HG03469 (cell line): ENCODE data around the gene AIFM3.
"Not testable (repeated sequence)": the region's sequence is repeated elsewhere in the genome, so short reads cannot be mapped to it uniquely, and the experiment has no call there.

Experiments used
- ATAC-seq: cut with Tn5 transposase; IDR thresholded peaks from one replicate; pipeline ENCODE4 v1.9.1; 2021; ENCODE audit warnings: mild to moderate bottlenecking, moderate library complexity, moderate number of reproducible peaks; ENCODE audit not compliant: unreplicated experiment

AIFM3 gene

DNA sequence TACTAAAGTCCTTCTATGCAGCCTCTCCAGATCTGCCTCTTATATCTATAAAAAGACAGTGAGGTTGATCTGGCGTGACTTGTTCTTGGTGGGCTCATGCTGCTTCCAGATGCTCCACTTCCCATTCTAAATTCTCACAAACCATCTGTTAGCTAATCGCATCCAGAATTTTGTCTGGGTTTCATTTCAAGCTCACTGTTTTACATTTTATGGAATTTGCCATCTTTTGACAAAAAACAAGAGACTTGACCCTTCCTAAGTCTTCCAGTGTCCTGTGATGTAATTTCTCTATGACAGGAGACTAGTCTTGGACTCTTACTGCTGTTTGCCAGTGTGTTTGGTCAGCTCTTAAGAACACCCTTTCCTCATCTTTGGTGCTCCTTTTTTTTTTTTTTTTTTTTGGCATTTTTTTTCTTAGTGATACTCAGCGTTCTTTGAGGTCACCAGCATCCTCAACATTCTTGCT lies 26.8 kb upstream of the AIFM3 start:
- no peak for ATAC-seq

- no peak for ATAC-seq
Measured at GRCh38 chr22:20940904-20941385, 26.1 kb upstream of the AIFM3 start.

DNA sequence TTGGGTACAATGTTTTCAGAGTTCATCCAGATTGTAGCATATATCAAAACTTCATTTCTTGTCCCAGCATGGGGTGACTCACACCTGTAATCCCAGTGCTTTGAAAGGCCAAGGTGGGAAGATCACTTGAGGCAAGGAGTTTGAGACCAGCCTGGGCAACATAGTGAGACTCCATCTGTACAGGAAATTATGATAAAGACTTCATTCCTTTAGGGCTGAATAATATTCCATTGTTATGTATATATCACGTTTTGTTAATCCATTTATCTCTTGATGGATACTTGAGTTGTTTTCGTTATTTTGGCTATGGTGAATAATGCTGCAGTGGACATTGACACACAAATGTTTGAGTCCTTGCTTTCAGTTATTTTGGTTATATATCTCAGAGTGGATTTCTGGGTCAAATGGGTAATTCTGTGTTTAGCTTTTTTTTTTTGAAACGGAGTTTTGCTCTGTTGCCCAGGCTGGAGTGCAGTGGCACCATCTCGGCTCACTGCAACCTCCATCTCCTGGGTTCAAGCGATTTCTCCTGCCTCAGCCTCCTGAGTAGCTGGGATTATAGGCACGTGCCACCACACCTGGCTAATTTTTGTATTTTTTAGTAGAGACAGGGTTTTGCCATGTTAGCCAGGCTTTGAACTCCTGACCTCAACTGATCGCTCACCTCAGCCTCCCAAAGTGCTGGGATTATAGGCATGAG lies 24.7 kb upstream of the AIFM3 start:
- not testable (repeated sequence) for ATAC-seq

GRCh38 chr22:20943104-20943933 lies 23.7 kb upstream of the AIFM3 start:
- no peak for ATAC-seq

GRCh38 chr22:20944042-20944441 lies 23.0 kb upstream of the AIFM3 start:
- ATAC-seq, result no peak

- no peak for ATAC-seq
Measured at GRCh38 chr22:20945578-20945934, 21.5 kb upstream of the AIFM3 start.

GRCh38 chr22:20946080-20946986 lies 20.7 kb upstream of the AIFM3 start:
- ATAC-seq, result no peak

DNA sequence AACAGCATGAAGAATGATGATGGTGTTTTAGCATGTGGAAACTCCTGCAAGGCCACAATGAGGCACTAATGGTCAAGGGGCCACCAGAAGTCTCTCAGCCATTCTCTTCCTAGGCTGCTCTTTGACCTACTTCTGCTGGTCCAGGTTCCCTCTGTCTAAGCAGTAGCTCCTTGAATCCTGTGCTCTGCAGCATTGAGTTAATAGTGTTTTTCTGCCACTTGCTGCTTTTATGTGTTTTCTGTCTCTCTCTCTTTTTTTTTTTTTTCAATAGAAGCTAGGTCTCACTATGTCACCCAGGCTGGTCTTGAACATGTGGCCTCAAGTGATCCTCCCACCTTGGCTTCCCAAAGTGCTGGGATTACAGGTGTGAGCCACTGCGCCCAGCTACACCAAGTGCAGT lies 20.1 kb upstream of the AIFM3 start:
- ATAC-seq, result no peak

DNA sequence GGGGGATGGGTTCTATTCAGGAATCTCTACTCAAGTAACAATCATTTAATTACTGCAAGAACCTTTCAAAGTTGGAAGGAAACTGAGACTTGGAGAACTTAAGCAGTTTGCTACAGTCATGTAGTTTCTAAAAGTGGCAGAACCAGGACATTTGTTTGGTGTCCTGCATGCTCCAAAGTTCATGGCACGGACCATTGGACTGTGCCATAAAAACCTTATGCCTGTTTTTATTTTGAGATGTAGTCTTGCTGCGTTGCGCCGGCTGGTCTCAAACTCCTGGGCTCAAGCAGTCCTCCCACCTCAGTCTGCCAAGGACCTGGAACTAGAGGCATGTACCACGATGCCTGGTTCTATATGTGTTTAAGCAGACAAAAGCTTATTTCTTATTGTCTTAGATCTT lies 18.6 kb upstream of the AIFM3 start:
- no peak for ATAC-seq

DNA sequence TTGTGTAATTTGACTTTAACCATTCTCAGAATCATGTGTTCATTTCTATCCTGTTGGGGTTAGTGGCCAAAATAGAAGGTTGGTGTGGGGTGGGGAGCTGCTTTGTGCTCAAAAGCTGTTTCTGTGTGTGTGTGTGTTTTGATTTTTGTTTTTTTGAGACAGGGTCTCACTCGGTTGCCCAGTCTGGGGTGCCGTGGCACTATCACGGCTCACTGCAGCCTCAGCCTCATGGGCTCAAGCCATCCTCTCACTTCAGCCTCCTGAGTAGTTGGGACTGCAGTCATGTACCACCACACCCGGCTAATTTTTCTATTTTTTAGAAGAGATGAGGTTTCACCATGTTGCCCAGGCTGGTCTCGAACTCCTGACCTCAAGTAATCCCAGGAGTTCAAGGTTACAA lies 18.1 kb upstream of the AIFM3 start:
- ATAC-seq, result no peak

GRCh38 chr22:20949698-20950183 lies 17.3 kb upstream of the AIFM3 start:
- no peak for ATAC-seq

GRCh38 chr22:20951151-20951931 lies 15.7 kb upstream of the AIFM3 start:
- no peak for ATAC-seq

DNA sequence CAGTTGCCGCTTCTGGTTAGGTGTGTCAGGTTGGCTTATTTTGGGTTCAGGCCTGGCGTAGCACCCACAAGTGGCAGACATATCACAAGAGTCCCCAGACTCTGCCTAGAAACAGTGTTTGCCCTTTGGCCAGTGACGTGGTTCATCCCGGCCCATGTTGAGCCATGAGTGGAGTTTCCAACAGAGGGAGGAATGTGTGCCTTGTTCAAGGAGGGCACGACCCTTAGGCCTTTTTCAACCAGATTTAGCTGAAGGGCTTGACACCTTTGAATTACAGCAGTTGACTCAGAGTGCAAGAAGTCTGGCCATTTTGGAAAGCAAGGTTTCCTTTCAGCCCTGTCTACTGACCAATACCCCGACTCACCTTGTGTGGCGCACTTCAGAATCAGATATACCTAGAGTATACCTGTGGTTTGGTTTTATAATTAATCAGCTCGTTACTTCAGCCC lies 15.1 kb upstream of the AIFM3 start:
- no peak for ATAC-seq

GRCh38 chr22:20952544-20953341 lies 14.3 kb upstream of the AIFM3 start:
- ATAC-seq, result no peak

- ATAC-seq, result no peak
Measured at GRCh38 chr22:20953342-20953608, 13.8 kb upstream of the AIFM3 start.

GRCh38 chr22:20953668-20954500 lies 13.2 kb upstream of the AIFM3 start:
- no peak for ATAC-seq

- no peak for ATAC-seq
Measured at GRCh38 chr22:20955548-20955947, 11.5 kb upstream of the AIFM3 start.

DNA sequence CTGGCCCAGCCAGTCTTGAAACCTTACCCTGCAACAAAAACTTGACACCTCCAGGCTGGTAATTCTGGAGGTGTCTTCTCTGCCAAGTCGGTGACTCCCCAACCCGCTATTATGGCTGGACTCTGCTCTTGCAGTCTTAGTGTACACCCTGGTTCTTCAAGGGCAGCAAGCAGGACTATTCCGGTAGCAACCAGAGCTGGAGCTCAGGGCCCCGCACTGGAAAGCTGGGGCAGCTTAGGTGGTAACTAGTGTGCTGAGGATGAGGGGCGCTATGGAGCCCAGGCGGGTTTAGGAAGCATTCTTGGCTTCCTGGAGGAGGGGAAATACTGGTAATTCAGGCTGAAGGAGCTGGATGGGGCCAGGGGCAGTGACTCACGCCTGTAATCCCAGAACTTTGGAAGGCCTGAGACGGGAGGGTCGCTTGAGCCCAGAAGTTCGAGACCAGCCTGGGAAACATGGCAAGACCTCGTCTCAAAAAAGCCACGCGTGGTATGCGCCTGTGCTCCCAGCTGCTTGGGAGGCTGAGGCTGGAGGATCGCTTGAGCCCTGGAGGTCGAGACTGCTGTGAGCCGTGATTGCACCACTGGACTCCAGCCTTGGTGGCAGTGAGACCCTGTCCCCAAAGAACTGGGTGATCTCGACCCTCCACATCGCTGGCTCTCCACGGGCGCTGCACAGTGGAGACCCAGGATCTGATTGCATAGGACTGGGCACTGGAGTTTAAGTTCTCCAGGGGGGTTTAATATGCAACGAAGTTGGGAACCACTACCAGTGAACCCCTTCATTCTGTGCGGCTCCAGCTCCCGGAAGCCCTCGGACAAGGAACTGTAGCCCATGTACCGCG lies 10.6 kb upstream of the AIFM3 start:
- no peak for ATAC-seq
